Neutrophil (primary cell): ENCODE results near the gene UBALD2.
"Not testable (repeated sequence)": the region's sequence is repeated elsewhere in the genome, so short reads cannot be mapped to it uniquely, and the experiment has no call there.

Experiments
- H3K27ac ChIP-seq: fragments of 200-600 bp; sonication (generic); 2 replicates; pipeline ENCODE4 v1.5.1; 2016; ENCODE audit warnings: mild to moderate bottlenecking, moderate library complexity
- H3K27me3 ChIP-seq: fragments of 200-600 bp; sonication (generic); 2 replicates; pipeline ENCODE4 v1.6.0; 2016; ENCODE audit warnings: mild to moderate bottlenecking
- H3K36me3 ChIP-seq: fragments of 200-600 bp; sonication (generic); 2 replicates; pipeline ENCODE4 v1.5.1; 2017
- H3K4me1 ChIP-seq, 2 experiments: fragments of 200-600 bp in 1 of 2; sonication (generic) in 1 of 2; 1 replicate in 1 of 2; 2 replicates in 1 of 2; pipeline versions ENCODE4 v1.5.1 to v1.6.1; 2013 to 2016; ENCODE audit warnings: low read depth in 1 of 2, low read length in 1 of 2, mild to moderate bottlenecking in 1 of 2, moderate library complexity in 1 of 2; ENCODE audit not compliant: control insufficient read depth in 1 of 2, insufficient read depth in 1 of 2
- H3K4me3 ChIP-seq, 2 experiments: fragments of 200-600 bp in 1 of 2; sonication (generic) in 1 of 2; 1 replicate in 1 of 2; 2 replicates in 1 of 2; pipeline ENCODE4 v1.5.1; 2013 to 2016; ENCODE audit warnings: low read depth in 1 of 2, low read length in 1 of 2, mild to moderate bottlenecking in 1 of 2, moderate library complexity in 1 of 2
- H3K9me3 ChIP-seq: fragments of 200-600 bp; sonication (generic); 2 replicates; pipeline ENCODE4 v1.5.1; 2016
- TF ChIP-seq, protein P1 (sequence below): fragments of 200-600 bp; sonication (generic); IDR thresholded peaks from 2 replicates; pipeline ENCODE4 v1.5.1; 2016; ENCODE audit warnings: antibody characterized with exemption

Gene UBALD2

DNA sequence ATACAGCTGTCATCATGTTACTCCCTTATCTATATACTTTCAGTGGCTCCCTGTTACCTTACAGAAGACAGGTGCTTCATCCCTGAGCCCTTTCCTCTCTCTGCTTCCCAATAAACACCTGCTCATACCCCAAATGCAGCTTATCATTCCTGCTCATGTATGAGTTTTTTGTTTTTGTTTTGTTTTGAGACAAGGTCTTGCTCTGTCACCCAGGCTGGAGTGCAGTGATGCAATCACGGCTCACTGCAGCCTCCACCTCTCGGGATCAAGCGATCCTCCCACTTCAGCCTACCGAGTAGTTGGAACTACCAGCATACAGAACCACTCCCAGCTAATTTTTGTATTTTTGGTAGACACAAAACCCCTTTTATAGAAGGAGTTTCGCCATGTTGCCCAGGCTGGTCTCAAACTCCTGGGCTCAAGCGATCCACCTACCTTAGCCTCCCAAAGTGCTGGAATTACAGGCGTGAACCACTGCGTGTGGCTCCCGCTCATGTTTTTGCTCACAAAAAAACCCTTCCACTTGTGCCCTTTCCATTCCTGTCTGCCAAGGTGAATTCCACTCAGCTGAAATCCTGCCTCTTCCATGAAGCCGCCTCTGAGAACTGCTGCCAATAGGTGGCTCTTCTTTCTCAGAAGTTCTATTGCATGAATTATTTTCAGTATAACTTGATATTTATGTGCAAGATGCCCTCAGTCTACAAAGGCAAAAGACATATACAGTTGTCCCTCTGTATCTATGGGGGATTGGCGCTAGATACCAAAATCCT is 16.9 kb upstream of the UBALD2 start:
- Histone ChIP-seq H3K9me3 (no peaks in the 10 kb centered on the region), H3K4me1 (peaks cover 46 to 48% of the 10 kb centered on the region in 2 experiments), H3K27ac (no peak overlapping the region), H3K27me3 (peaks cover 20% of the 10 kb centered on the region), H3K4me3 (no peak overlapping the region), H3K36me3 (no peaks in the 10 kb centered on the region)
- TF ChIP-seq, protein P1, sequence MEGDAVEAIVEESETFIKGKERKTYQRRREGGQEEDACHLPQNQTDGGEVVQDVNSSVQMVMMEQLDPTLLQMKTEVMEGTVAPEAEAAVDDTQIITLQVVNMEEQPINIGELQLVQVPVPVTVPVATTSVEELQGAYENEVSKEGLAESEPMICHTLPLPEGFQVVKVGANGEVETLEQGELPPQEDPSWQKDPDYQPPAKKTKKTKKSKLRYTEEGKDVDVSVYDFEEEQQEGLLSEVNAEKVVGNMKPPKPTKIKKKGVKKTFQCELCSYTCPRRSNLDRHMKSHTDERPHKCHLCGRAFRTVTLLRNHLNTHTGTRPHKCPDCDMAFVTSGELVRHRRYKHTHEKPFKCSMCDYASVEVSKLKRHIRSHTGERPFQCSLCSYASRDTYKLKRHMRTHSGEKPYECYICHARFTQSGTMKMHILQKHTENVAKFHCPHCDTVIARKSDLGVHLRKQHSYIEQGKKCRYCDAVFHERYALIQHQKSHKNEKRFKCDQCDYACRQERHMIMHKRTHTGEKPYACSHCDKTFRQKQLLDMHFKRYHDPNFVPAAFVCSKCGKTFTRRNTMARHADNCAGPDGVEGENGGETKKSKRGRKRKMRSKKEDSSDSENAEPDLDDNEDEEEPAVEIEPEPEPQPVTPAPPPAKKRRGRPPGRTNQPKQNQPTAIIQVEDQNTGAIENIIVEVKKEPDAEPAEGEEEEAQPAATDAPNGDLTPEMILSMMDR, result no peak

DNA sequence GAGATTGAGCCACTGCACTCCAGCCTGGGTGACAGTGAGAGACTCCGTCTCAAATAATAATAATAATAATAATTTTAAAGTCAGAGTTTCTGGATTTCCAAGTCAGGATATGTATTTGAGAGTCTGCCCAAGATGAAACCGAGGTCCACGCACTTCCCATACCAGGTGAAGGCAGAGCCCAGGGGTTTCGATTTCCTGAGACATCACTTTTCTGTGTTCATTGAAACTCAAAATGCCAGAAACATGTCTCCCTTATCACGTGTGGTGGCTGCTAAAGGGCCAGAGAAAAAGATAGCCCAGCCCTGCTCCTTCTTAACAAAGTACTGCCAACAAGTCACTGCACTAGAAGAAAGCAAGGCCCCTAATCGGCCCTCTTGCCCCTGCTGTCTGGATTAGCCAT is 15.0 kb upstream of the UBALD2 start:
- peak overlapping the region; percentile 99 for H3K27ac ChIP-seq
- TF ChIP-seq, protein P1, result no peak
- peaks cover under 1% of the 10 kb centered on the region for H3K27me3 ChIP-seq
- no peaks in the 10 kb centered on the region for H3K9me3 ChIP-seq
- H3K36me3 ChIP-seq, result no peaks in the 10 kb centered on the region
- peaks cover 57 to 59% of the 10 kb centered on the region in 2 experiments for H3K4me1 ChIP-seq
- H3K4me3 ChIP-seq, result no peak overlapping the region

DNA sequence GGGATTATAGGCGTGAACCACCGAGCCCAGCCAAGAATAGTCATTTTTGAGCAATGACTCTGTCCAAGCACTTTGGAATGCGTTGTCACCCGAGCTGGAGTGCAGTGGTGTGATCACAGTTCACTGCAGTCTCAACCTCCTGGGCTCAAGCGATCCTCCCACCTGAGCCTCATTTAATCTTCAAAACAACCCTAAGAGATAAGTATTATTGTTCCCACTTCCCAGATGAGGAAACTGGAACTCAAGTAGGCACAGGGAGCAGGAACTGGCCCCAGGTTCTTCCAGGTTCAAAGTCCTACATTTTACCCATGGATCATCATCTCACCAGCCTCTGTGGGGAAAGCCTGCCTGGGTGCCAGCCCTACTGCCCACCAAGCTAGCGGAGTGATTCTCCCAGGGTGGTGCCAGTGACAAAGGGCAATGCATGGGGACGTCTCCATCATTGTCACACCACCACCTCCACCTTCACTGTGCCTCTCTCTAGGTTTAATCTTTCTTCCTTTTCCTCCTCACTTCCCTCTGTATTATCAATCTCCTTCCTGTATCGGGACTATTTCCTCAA is 13.6 kb upstream of the UBALD2 start:
- Histone ChIP-seq H3K36me3 (no peaks in the 10 kb centered on the region), H3K27me3 (no peaks in the 10 kb centered on the region), H3K9me3 (no peaks in the 10 kb centered on the region), H3K27ac (peak overlapping the region; percentile 99), H3K4me1 (peaks cover 49 to 52% of the 10 kb centered on the region in 2 experiments), H3K4me3 (peak overlapping the region; percentile 64)
- TF ChIP-seq, protein P1, result no peak

DNA sequence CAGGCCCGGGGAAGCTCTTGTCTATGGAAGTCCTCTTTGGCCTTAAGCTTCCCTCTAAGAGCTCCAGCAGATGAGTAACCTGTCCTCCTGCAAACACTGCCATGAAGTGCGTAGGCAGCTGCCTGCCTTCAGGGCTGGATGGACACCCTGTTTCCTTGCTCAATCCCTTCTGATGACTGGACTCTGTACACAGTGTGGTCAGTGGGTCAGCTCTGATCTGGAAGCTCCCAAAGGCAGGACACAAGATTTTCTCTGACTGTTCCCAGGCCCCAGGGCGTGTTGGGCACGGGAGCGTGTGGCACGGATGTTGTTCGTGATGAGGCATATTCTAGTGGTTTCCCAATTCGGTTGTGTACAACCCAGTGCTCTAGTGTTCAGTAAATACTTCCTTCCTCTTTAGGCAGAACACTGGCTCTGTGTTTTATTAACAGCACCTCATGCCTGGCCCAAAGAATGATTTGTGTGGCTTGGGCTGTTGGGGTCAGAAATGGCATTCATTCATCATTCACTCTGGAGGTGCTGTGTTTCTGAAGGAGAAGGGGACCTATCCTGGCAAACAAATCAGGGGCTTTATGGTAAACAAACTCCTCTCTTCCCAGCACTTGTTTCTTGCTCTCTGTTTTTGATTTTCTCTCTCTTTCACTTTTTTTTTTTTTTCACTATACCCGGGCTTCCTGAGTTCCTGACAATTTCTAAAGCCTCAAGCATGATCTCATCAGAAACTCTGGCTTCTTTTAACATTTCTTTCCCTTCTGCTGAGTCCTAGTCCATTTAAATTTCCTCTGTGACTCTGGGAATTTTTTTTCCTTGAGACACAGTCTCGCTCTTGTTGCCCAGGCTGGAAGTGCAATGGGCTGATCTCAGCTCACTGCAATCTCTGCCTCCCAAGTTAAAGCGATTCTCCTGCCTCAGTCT is 12.9 kb upstream of the UBALD2 start:
- no peaks in the 10 kb centered on the region for H3K9me3 ChIP-seq
- H3K36me3 ChIP-seq, result no peaks in the 10 kb centered on the region
- peak overlapping the region; percentile 64 for H3K4me3 ChIP-seq
- H3K4me1 ChIP-seq, result peaks cover 43 to 48% of the 10 kb centered on the region in 2 experiments
- TF ChIP-seq, protein P1, result peak; percentile 19
- no peaks in the 10 kb centered on the region for H3K27me3 ChIP-seq
- peak overlapping the region; percentile 99 for H3K27ac ChIP-seq

DNA sequence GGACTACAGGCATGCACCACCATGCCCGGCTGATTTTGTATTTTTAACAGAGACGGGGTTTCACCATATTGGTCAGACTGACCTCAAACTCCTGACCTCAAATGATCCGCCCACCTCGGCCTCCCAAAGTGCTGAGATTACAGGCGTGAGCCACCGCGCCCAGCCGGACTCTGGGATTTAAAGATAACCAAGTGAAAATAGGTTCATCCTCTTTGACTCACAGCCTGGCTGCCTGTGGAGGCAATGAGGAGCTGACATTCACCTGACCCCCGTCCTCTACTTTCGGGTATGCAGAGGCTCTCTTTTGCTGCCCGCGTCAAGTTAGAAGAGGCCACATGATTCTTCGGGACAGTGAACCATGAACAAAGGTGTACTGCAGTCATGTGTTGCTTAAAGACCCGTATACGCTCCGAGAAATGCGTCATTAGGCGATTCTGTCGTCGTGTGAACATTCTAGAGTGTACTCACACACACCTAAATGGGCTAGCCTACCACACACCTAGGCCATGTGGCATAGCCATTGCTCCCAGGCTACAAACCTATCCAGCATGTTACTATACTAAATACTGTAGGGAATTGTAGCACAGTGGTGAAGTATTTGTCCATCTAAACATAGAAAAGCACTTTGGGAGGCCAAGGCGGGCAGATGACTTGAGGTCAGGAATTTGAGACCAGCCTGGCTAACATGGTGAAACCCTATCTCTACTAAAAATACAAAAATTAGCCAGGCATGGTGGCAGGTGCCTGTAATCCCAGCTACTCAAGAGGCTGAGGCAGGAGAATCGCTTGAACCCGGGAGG is 12.0 kb upstream of the UBALD2 start:
- not testable (repeated sequence) for H3K36me3 ChIP-seq, H3K9me3 ChIP-seq, H3K27me3 ChIP-seq
- Histone ChIP-seq H3K4me1 (peaks cover 43 to 45% of the 10 kb centered on the region in 2 experiments), H3K27ac (peak overlapping the region; percentile 99), H3K4me3 (peak overlapping the region; percentile 64)
